IMR-90 (cell line): ENCODE measurements around the gene RHOBTB3. TPM values are rescaled to one million over a fixed set of nuclear protein-coding genes. Genes with fewer than 3 reads are reported as not detected.
A peak's percentile ranks its signal among the peaks of the same experiment; 100 is the strongest.

Source experiments
- ATAC-seq: fragments of 200-7000 bp; cut with Tn5 transposase; 2 replicates; pipeline ENCODE4 v1.9.1; 2020; ENCODE audit warnings: low read depth, mild to moderate bottlenecking, moderate library complexity
- BruUV-seq: library from RNA; stranded (reverse); fragments of 400-500 nt; replicated peaks from 2 replicates; lab custom pipeline; 2021; lab: Mats Ljungman, UMichigan
- CTCF ChIA-PET: fragments of 300-600 bp; formaldehyde crosslinking; extraction: SDS; loops from one replicate; lab custom pipeline; 2021; ENCODE audit warnings: antibody characterized with exemption; lab: Yijun Ruan, JAX
- POLR2A ChIA-PET: fragments of 300-600 bp; sonication (Branson Sonifier 250); formaldehyde crosslinking; loops from one replicate; lab custom pipeline; 2022; ENCODE audit warnings: antibody characterized with exemption; ENCODE audit not compliant: unreplicated experiment; lab: Charles Lee
- DNase-seq: peaks from one replicate; pipeline ENCODE4 v3.0.0; 2013
- H2AFZ ChIP-seq: replicated peaks from 2 replicates; pipeline ENCODE3; 2013; ENCODE audit warnings: low read length, mild to moderate bottlenecking; ENCODE audit not compliant: poor library complexity
- H2AK5ac ChIP-seq: 2 replicates; pipeline ENCODE4 v1.6.1; 2013; ENCODE audit warnings: low read depth, low read length, inconsistent platforms
- H2AK9ac ChIP-seq: replicated peaks from 2 replicates; pipeline ENCODE3; 2013; ENCODE audit warnings: mild to moderate bottlenecking, low read depth, low read length, moderate library complexity; ENCODE audit not compliant: poor library complexity
- H2BK120ac ChIP-seq: 2 replicates; pipeline ENCODE4 v1.6.1; 2013; ENCODE audit warnings: low read depth, low read length, inconsistent platforms
- H2BK15ac ChIP-seq: 3 replicates; pipeline ENCODE4 v1.6.1; 2013; ENCODE audit warnings: low read depth, low read length, inconsistent platforms
- H2BK20ac ChIP-seq: 2 replicates; pipeline ENCODE4 v1.6.1; 2013; ENCODE audit warnings: low read depth, mild to moderate bottlenecking, inconsistent platforms, low read length, moderate library complexity
- H2BK5ac ChIP-seq: 2 replicates; pipeline ENCODE4 v1.6.1; 2013; ENCODE audit warnings: mild to moderate bottlenecking, low read depth, low read length, inconsistent platforms; ENCODE audit not compliant: poor library complexity, severe bottlenecking
- H3K14ac ChIP-seq: replicated peaks from 2 replicates; pipeline ENCODE4 v1.6.1; 2013; ENCODE audit warnings: low read depth, low read length, inconsistent platforms
- H3K18ac ChIP-seq: 2 replicates; pipeline ENCODE4 v1.6.1; 2013; ENCODE audit warnings: low read depth, low read length, control low read depth
- H3K23ac ChIP-seq: 2 replicates; pipeline ENCODE4 v1.6.1; 2013; ENCODE audit warnings: low read depth, low read length, inconsistent platforms
- H3K27ac ChIP-seq: 2 replicates; pipeline ENCODE4 v1.5.1; 2013; ENCODE audit warnings: mild to moderate bottlenecking, control low read depth, low read length; ENCODE audit not compliant: insufficient read depth
- H3K27me3 ChIP-seq: 2 replicates; pipeline ENCODE4 v1.6.1; 2013; ENCODE audit warnings: low read length; ENCODE audit not compliant: control insufficient read depth, insufficient read depth
- H3K36me3 ChIP-seq: 2 replicates; pipeline ENCODE4 v1.6.1; 2013; ENCODE audit warnings: low read length, mixed read lengths; ENCODE audit not compliant: control insufficient read depth, insufficient read depth
- H3K4ac ChIP-seq: 2 replicates; pipeline ENCODE4 v1.6.1; 2013; ENCODE audit warnings: low read depth, low read length, inconsistent platforms
- H3K4me1 ChIP-seq: 2 replicates; pipeline ENCODE4 v1.6.1; 2013; ENCODE audit warnings: low read length, mixed read lengths; ENCODE audit not compliant: control insufficient read depth, insufficient read depth
- H3K4me2 ChIP-seq: 2 replicates; pipeline ENCODE4 v1.6.1; 2013; ENCODE audit warnings: low read depth, mild to moderate bottlenecking, control low read depth, low read length, moderate library complexity
- H3K4me3 ChIP-seq: 2 replicates; pipeline ENCODE4 v1.5.1; 2013; ENCODE audit warnings: low read depth, mild to moderate bottlenecking, control low read depth, low read length, moderate library complexity; ENCODE audit not compliant: insufficient read depth
- H3K56ac ChIP-seq: 2 replicates; pipeline ENCODE4 v1.6.1; 2013; ENCODE audit warnings: low read length, inconsistent platforms; ENCODE audit not compliant: insufficient read depth; ENCODE audit errors: extremely low read depth
- H3K79me1 ChIP-seq, 2 experiments: 2 replicates each; pipeline ENCODE4 v1.6.1; 2013; ENCODE audit warnings: low read length in 2 of 2, inconsistent platforms in 1 of 2, low read depth in 1 of 2
- H3K9ac ChIP-seq: 2 replicates; pipeline ENCODE4 v1.6.1; 2013; ENCODE audit warnings: low read depth, low read length, control low read depth
- H3K9me1 ChIP-seq: 2 replicates; pipeline ENCODE4 v1.6.1; 2013; ENCODE audit warnings: low read length, inconsistent platforms; ENCODE audit not compliant: insufficient read depth
- H3K9me3 ChIP-seq: 2 replicates; pipeline ENCODE4 v1.6.1; 2013; ENCODE audit warnings: low read length; ENCODE audit not compliant: control insufficient read depth, insufficient read depth
- H4K20me1 ChIP-seq: 2 replicates; pipeline ENCODE4 v1.6.1; 2013; ENCODE audit warnings: low read length, inconsistent platforms; ENCODE audit not compliant: insufficient read depth
- H4K5ac ChIP-seq: 2 replicates; pipeline ENCODE4 v1.6.1; 2013; ENCODE audit warnings: mild to moderate bottlenecking, low read depth, low read length, control low read depth
- H4K8ac ChIP-seq, 2 experiments: 2 replicates each; pipeline ENCODE4 v1.6.1; 2013; ENCODE audit warnings: low read depth in 2 of 2, low read length in 2 of 2, control low read depth in 1 of 2, inconsistent platforms in 1 of 2
- H4K91ac ChIP-seq: 2 replicates; pipeline ENCODE4 v1.6.1; 2013; ENCODE audit warnings: low read depth, low read length, inconsistent platforms; ENCODE audit not compliant: insufficient read depth
- CHD1 ChIP-seq: IDR thresholded peaks from 2 replicates; pipeline ENCODE4 v1.6.1; 2012; ENCODE audit warnings: low read depth, low read length, improper control_type of control experiment
- FOS ChIP-seq: fragments of 150-350 bp; IDR thresholded peaks from 2 replicates; pipeline ENCODE4 v1.6.1; 2016; ENCODE audit warnings: low read depth, low read length
- MAFK ChIP-seq: IDR thresholded peaks from 2 replicates; pipeline ENCODE4 v1.6.1; 2012; ENCODE audit warnings: low read depth, low read length, improper control_type of control experiment
- MAZ ChIP-seq: IDR thresholded peaks from 2 replicates; pipeline ENCODE4 v1.6.1; 2012; ENCODE audit warnings: low read depth, mild to moderate bottlenecking, low read length, improper control_type of control experiment, moderate library complexity, borderline replicate concordance
- NFE2L2 ChIP-seq: fragments of 150-350 bp; IDR thresholded peaks from 2 replicates; pipeline ENCODE4 v1.6.1; 2016; ENCODE audit warnings: low read depth, mild to moderate bottlenecking, low read length
- RAD21 ChIP-seq: IDR thresholded peaks from 2 replicates; pipeline ENCODE4 v1.6.1; 2012; ENCODE audit warnings: low read length, improper control_type of control experiment
- RFX5 ChIP-seq: IDR thresholded peaks from 2 replicates; pipeline ENCODE4 v1.8.0; 2012; ENCODE audit warnings: low read depth, mild to moderate bottlenecking, low read length, moderate library complexity
- SMC3 ChIP-seq: fragments of 150-350 bp; IDR thresholded peaks from 2 replicates; pipeline ENCODE4 v1.6.1; 2016; ENCODE audit warnings: low read depth, mild to moderate bottlenecking, antibody characterized with exemption, low read length, moderate library complexity
- USF2 ChIP-seq: fragments of 150-350 bp; IDR thresholded peaks from 2 replicates; pipeline ENCODE4 v1.6.1; 2017; ENCODE audit warnings: mild to moderate bottlenecking, antibody characterized with exemption, low read length, low read depth
- WGBS, 2 experiments: methylation state at CpG; one replicate each; pipeline versions ENCODE4 v1.1.5 to v1.1.7; 2013; ENCODE audit warnings: missing lambda C conversion rate in 2 of 2; ENCODE audit not compliant: insufficient read length in 1 of 2; ENCODE audit errors: extremely low coverage in 2 of 2; 5-methylcytosine and 5-hydroxymethylcytosine counted together
- dilution Hi-C: fragments of 300-500 bp; cut with HindIII; formaldehyde crosslinking; loops from one replicate; pipeline ENCODE4 v1.14.3; 2018; ENCODE audit warnings: low sequenced_read_pairs; ENCODE audit not compliant: unreplicated experiment
- in situ Hi-C: fragments of 300-500 bp; cut with MboI; formaldehyde crosslinking; loops from 3 replicates; pipeline ENCODE4 v1.14.3; 2019; ENCODE audit warnings: low sequenced_read_pairs, inconsistent platforms, mixed read lengths
- intact Hi-C: fragments of 100-400 bp; cut with micrococcal nuclease; formaldehyde crosslinking; loops from 2 replicates; pipeline ENCODE4 v1.10.0; 2022
- polyA plus RNA-seq, 3 experiments: library from polyadenylated mRNA; depleted of rRNA; stranded (reverse); fragments of >200 nt; gene quantifications; 2 replicates each; pipeline ENCODE4 v1.2.3, GENCODE V29; 2012; ENCODE audit warnings: low replicate concordance in 1 of 3
- total RNA-seq: library from RNA; depleted of rRNA; stranded (reverse); fragments of >200 nt; gene quantifications from 2 replicates; pipeline ENCODE4 v1.2.3, GENCODE V29; 2012
- TF ChIP-seq, protein P1 (sequence below): conservative IDR thresholded peaks from 2 replicates; pipeline ENCODE4 v1.5.1; 2012; ENCODE audit warnings: mild to moderate bottlenecking, low read depth, low read length, improper control_type of control experiment

The RHOBTB3 gene
- total and polyA plus RNA-seq, 2 of the 4 experiments (the other 2 are of a cell fraction): 117 to 447 TPM

DNA sequence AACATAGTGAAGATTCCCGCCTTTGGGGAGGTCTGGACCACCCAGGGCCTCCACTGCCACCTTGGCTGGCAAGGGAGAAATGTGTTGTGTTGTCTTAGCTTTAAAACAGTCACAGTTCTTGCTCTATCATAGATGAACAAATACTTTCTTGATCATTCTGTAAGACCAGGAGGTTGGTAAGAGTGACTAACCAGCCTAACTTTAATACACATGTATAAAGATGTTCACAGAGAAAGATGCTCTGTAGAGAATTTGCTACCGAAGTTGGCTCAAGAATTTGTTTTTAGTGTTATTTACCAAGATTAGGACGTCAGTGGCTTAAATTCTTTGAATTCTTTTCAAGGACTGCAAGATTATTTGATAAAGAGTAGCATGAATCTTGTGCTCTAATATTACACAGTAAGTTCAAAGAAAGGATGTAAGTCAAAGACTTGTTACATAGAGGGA is 63.0 kb downstream of the RHOBTB3 start:
- Histone ChIP-seq H2BK20ac (no peak overlapping the region), H4K91ac (peak overlapping the region; percentile 21), H3K4me1 (peaks cover 8% of the 10 kb centered on the region), H3K23ac (0 out of 2 replicates have a peak overlapping the region, but pooled peaks have one; percentile 8), H3K18ac (no peak overlapping the region), H2BK15ac (no peak overlapping the region), H3K56ac (no peak overlapping the region), H3K36me3 (peaks cover 34% of the 10 kb centered on the region), H4K20me1 (no peaks in the 10 kb centered on the region), H4K8ac (peak overlapping the region; percentile 15 to 28; a peak in 1 of 4 replicates), H3K27me3 (no peaks in the 10 kb centered on the region), H2AK5ac (no peak overlapping the region), H2AK9ac (no peak overlapping the region), H3K9me1 (peaks cover 3% of the 10 kb centered on the region; the same call in 1 of the 2 replicates), H3K4me2 (0 out of 2 replicates have a peak overlapping the region, but pooled peaks have one; percentile 34), H3K14ac (peak overlapping the region; percentile 38; the same call in 1 of the 2 replicates), H3K4me3 (no peak overlapping the region), H3K9me3 (no peaks in the 10 kb centered on the region), H3K79me1 (peaks cover 16 to 21% of the 10 kb centered on the region in 2 experiments), H3K4ac (peak overlapping the region; percentile 17; the same call in 1 of the 2 replicates), H3K9ac (no peak overlapping the region), H2AFZ (no peak overlapping the region), H2BK120ac (peak overlapping the region; percentile 5; the same call in 1 of the 2 replicates), H2BK5ac (peak overlapping the region; percentile 9), H3K27ac (peak overlapping the region; percentile 77; the same call in 1 of the 2 replicates), H4K5ac (peak overlapping the region; percentile 37)
- in situ Hi-C loops: no loop called here
- ChIA-PET CTCF (interaction anchor here (1.0 kb wide), 1 partner anchor 8 kb away, joined by 3 read pairs; no protein-coding TSS in a partner anchor), POLR2A (no interaction called here)
- intact Hi-C loops: no loop called here
- TF ChIP-seq RFX5 (no peak), RAD21 (no peak), MAFK (no peak), FOS (no peak), SMC3 (no peak), NFE2L2 (no peak), MAZ (no peak), USF2 (no peak), CHD1 (no peak)
- TF ChIP-seq, protein P1, sequence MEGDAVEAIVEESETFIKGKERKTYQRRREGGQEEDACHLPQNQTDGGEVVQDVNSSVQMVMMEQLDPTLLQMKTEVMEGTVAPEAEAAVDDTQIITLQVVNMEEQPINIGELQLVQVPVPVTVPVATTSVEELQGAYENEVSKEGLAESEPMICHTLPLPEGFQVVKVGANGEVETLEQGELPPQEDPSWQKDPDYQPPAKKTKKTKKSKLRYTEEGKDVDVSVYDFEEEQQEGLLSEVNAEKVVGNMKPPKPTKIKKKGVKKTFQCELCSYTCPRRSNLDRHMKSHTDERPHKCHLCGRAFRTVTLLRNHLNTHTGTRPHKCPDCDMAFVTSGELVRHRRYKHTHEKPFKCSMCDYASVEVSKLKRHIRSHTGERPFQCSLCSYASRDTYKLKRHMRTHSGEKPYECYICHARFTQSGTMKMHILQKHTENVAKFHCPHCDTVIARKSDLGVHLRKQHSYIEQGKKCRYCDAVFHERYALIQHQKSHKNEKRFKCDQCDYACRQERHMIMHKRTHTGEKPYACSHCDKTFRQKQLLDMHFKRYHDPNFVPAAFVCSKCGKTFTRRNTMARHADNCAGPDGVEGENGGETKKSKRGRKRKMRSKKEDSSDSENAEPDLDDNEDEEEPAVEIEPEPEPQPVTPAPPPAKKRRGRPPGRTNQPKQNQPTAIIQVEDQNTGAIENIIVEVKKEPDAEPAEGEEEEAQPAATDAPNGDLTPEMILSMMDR: no peak
- ATAC-seq (peak; percentile 69), DNase-seq (peak; percentile 67)
- no CpG with 5 or more reads among the region's 3 CpGs for WGBS, 2 experiments
- no TSS peak for BruUV-seq
- dilution Hi-C loops: no loop called here
